Ishikawa (cell line): Measurements from ENCODE around the gene ST3GAL5.

ENCODE experiments used
- CEBPB ChIP-seq: IDR thresholded peaks from 2 replicates; pipeline ENCODE4 v1.6.1; 2012
- CREB1 ChIP-seq: IDR thresholded peaks from 2 replicates; pipeline ENCODE4 v1.6.1; 2012; ENCODE audit warnings: low read depth
- EP300 ChIP-seq: IDR thresholded peaks from 2 replicates; pipeline ENCODE4 v1.6.1; 2012; ENCODE audit warnings: borderline replicate concordance
- NFIC ChIP-seq: IDR thresholded peaks from 2 replicates; pipeline ENCODE4 v1.6.1; 2012
- RAD21 ChIP-seq: IDR thresholded peaks from 2 replicates; pipeline ENCODE4 v1.6.1; 2012; ENCODE audit warnings: low read depth
- TCF12 ChIP-seq: IDR thresholded peaks from 2 replicates; pipeline ENCODE4 v1.6.1; 2012; ENCODE audit warnings: low read depth
- USF1 ChIP-seq: IDR thresholded peaks from 2 replicates; pipeline ENCODE4 v1.6.1; 2012

- TF ChIP-seq TCF12 (no peak), NFIC (no peak), CEBPB (no peak), EP300 (no peak), RAD21 (no peak), USF1 (no peak), CREB1 (no peak)
Observed at GRCh38 chr2:85827879-85828569, 60.8 kb downstream of the ST3GAL5 start.
